Activated naive CD4-positive, alpha-beta T cell treated with anti-CD3 and anti-CD28 coated beads, Interleukin-2, amount 50 U/mL, for 72 hours (primary cell): ENCODE measurements around the gene KRT85. TPM values are rescaled to one million over a fixed set of nuclear protein-coding genes. Genes with fewer than 3 reads are reported as not detected.

Experiments
- ATAC-seq, 2 donors: fragments of 150-1000 bp; cut with Tn5 transposase; 2 replicates each; pipeline ENCODE4 v1.10.0; 2021; ENCODE audit warnings: mild to moderate bottlenecking in 2 of 2, moderate library complexity in 2 of 2
- DNase-seq, 2 donors: peaks; one replicate each; pipeline ENCODE4 v3.0.0; 2021 to 2022; ENCODE audit warnings: low spot score in 2 of 2
- H3K27ac Mint-ChIP-seq, 2 donors: one replicate each; pipeline ENCODE4 v1.8.0; 2022; ENCODE audit warnings: mild to moderate bottlenecking in 2 of 2, mixed read lengths in 2 of 2
- H3K36me3 Mint-ChIP-seq, 2 donors: one replicate each; pipeline ENCODE4 v1.8.0; 2022; ENCODE audit warnings: mixed read lengths in 2 of 2
- H3K9me3 Mint-ChIP-seq, 2 donors: one replicate each; pipeline ENCODE4 v1.8.0; 2022; ENCODE audit warnings: mixed read lengths in 2 of 2
- total RNA-seq, 2 donors: library from RNA; stranded (reverse); gene quantifications; one replicate each; pipeline ENCODE4 v1.2.3, GENCODE V29; 2022

Gene KRT85
- total RNA-seq, 2 donors from 2014 or later: not detected

DNA sequence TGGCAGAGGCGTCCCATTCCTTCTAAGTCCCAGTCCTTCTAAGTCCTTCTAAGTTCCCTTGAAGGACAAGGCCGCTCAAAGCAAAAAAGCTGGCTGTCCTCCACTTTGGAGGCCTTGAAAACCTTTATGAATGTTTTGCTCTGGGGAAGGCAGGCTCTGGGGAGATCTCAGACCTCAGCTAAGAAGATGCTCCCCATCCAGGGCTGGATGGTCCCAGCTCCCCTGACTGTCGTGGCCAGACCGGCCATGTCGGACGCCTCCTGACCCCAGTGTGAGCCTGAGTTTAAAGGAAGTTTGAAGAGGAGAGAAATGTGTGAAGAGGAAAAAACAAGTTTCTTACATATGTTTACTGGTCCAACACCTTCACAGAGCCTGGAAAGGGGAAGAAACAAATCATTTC, 12.3 kb upstream of the KRT85 start:
- ATAC-seq: no peak
- Mint-ChIP-seq H3K27ac (no peak overlapping the region), H3K36me3 (no peaks in the 10 kb centered on the region), H3K9me3 (no peaks in the 10 kb centered on the region)
- no peak for DNase-seq

GRCh38 chr12:52378091-52378490, 10.8 kb upstream of the KRT85 start:
- Mint-ChIP-seq H3K36me3 (no peaks in the 10 kb centered on the region), H3K9me3 (no peaks in the 10 kb centered on the region), H3K27ac (no peak overlapping the region)
- DNase-seq: no peak
- no peak for ATAC-seq

GRCh38 chr12:52377266-52377665, 10.0 kb upstream of the KRT85 start:
- H3K9me3 Mint-ChIP-seq: no peaks in the 10 kb centered on the region
- H3K27ac Mint-ChIP-seq: peak overlapping the region in 1 of 2 donors; percentile 92
- ATAC-seq (no peak), DNase-seq (no peak)
- H3K36me3 Mint-ChIP-seq: no peaks in the 10 kb centered on the region

GRCh38 chr12:52372216-52373154, 5.2 kb upstream of the KRT85 start:
- peak in 1 of 2 donors; percentile 54 for ATAC-seq
- H3K27ac Mint-ChIP-seq: no peak overlapping the region
- H3K9me3 Mint-ChIP-seq: no peaks in the 10 kb centered on the region
- DNase-seq: peak in 1 of 2 donors; percentile 56
- no peaks in the 10 kb centered on the region for H3K36me3 Mint-ChIP-seq

DNA sequence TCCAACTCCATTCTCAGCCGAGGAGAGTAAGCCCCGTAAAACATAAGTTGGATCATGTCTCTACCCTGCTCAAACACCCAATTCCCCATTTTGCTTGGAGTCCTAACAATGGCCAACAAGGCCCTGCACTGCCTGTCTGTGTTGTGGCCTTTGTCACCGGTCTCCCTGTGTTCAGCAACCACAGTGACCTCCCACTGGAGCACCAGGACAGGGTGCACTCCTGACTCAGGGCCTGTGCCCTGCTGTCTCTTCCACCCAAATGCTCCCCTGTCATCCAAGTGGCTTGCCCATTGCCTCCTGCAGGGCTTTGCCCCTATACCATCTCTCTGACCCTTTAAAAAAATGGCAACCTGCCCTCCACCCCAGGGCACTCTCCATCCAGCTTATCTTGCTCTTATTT, 4.4 kb upstream of the KRT85 start:
- H3K36me3 Mint-ChIP-seq: no peaks in the 10 kb centered on the region
- ATAC-seq: no peak
- no peak for DNase-seq
- no peaks in the 10 kb centered on the region for H3K9me3 Mint-ChIP-seq
- H3K27ac Mint-ChIP-seq: no peak overlapping the region

DNA sequence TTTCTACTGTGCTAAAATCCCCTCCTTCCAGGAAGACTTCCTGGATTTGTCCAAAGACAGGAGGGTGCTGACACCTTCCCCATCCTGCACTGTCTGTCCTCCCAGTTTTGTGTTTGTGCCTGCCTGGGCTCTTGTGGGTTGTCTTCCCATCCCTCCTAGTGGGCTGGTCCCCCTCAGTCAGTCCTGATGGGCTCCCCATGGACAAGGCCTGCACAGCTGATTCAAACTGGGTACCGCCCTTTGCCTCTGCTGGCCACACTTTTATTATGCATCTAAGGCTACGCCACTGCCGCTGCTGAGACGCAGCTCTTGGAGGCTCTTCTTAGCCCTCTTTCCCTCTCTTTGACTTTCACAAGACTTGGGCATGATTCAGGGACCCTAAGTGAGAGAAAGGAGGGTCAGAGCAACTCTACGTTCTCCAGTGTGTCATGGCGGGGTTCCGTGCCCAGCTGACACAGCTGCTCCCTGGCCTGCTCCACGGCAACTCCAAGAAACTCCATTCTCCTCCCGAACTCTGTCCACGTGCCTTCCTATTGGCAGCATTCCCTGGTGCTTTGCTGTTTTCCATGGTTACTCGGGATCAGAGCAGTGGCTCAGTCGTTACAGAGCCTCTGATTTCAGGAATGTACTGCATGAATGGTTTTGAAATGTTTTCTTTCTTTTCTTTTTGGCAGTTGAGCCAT, 3.8 kb upstream of the KRT85 start:
- ATAC-seq: no peak
- H3K36me3 Mint-ChIP-seq: no peaks in the 10 kb centered on the region

DNA sequence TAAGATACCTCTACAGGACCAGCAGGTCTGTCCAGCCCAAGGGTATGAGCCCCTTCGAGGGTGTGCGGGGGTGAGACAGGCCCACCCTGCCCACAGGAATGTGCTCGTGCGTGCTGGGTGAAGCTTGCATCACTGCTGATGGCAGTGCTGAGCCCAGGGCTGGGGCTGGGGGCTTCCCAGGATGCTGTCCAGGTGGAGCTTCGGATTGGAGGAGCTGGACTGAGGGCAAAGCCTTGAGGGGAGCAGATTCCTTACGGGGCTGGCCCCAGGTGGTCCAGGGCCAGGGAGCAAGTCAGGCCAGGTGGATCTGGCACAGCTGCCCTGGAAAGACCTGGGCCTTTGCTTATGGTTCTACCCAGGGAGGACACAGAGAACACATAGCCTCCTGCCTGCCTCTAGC, 2.5 kb upstream of the KRT85 start:
- H3K9me3 Mint-ChIP-seq: no peaks in the 10 kb centered on the region
- no peak overlapping the region for H3K27ac Mint-ChIP-seq
- no peak for DNase-seq
- ATAC-seq: no peak
- H3K36me3 Mint-ChIP-seq: no peaks in the 10 kb centered on the region

More for the DNA sequence above, 3.8 kb upstream of the KRT85 start:
- H3K9me3 Mint-ChIP-seq: no peaks in the 10 kb centered on the region
- no peak for DNase-seq
- H3K27ac Mint-ChIP-seq: peak overlapping the region in 1 of 2 donors; percentile 55

GRCh38 chr12:52369211-52369610, 1.9 kb upstream of the KRT85 start:
- Mint-ChIP-seq H3K27ac (no peak overlapping the region), H3K36me3 (no peaks in the 10 kb centered on the region), H3K9me3 (no peaks in the 10 kb centered on the region)
- DNase-seq (no peak), ATAC-seq (no peak)

DNA sequence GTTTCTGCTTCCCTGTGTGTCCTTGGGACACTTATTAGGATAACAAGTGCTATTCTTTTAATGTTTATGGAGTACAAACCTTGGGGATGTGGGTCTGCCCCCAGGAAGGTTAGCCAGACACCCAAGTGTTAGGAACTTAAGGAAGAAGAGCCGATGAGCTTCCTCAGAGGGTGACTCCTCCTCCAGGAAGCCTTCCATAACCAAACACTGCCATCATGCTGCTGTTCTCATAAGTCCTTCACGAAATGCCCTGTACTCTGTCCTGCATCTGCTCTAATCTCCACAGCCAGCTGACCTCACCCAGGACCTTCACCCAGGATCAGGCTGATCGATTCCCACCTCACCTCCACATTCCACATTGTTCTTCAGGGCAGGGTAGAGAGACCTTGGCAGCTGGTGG, 1.2 kb upstream of the KRT85 start:
- H3K36me3 Mint-ChIP-seq: no peaks in the 10 kb centered on the region
- DNase-seq: no peak
- no peaks in the 10 kb centered on the region for H3K9me3 Mint-ChIP-seq
- no peak overlapping the region for H3K27ac Mint-ChIP-seq
- ATAC-seq: no peak

DNA sequence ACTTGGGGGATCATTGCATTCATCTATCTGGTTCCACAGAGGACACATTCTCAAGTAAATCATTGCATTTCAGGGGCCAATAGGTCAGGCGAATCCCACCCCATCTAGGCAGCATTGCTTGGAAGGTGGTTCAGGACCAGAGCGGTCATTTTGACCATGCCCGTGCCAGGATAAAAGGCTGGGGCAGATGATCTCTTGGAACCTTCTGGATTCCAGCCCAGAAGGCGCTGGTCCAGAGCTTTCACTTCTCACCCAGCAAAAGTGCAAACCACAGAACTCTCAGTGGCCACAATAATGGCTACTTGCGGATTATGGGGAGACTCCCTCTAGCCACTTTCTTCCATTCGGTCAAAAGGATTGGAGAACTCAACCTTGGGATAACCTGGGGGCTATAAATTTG, 595 bp upstream of the KRT85 start:
- ATAC-seq (no peak), DNase-seq (no peak)
- H3K9me3 Mint-ChIP-seq: no peaks in the 10 kb centered on the region
- H3K27ac Mint-ChIP-seq: no peak overlapping the region
- H3K36me3 Mint-ChIP-seq: no peaks in the 10 kb centered on the region

GRCh38 chr12:52364901-52365489, 2.3 kb downstream of the KRT85 start:
- Mint-ChIP-seq H3K9me3 (no peaks in the 10 kb centered on the region), H3K27ac (no peak overlapping the region), H3K36me3 (no peaks in the 10 kb centered on the region)
- no peak for ATAC-seq
- no peak for DNase-seq

- ATAC-seq (no peak), DNase-seq (no peak)
- no peaks in the 10 kb centered on the region for H3K36me3 Mint-ChIP-seq
- H3K27ac Mint-ChIP-seq: no peak overlapping the region
- no peaks in the 10 kb centered on the region for H3K9me3 Mint-ChIP-seq
These were observed 3.2 kb downstream of the KRT85 start for GRCh38 chr12:52364061-52364460.

DNA sequence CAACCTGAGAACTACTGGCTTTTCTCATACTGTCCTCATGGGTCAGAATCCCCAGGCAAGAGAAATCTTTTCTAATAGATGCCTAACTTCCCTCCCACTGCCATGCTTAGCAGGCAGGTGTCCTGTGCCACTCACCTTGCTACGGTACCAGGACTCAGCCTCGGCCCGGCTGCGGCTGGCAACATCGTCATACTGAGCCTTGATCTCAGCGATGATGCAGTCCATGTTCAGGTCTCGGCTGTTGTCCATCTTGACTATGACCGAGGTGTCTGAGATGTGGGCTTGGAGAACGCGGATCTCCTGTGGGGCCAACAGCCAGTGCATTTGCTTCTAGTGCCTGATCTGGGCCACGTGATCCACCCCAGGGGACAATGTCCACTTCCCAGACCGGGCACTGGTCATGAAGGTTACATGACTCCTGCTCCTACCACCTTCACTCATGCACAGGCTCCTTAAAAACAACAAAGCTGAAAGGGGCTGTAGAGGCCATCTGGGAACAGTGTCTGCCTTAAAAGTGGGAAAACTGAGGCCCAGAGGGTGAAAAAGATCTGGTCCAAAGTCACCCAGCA, 4.1 kb downstream of the KRT85 start:
- H3K36me3 Mint-ChIP-seq: no peaks in the 10 kb centered on the region
- no peak for DNase-seq
- no peak overlapping the region for H3K27ac Mint-ChIP-seq
- no peak for ATAC-seq
- no peaks in the 10 kb centered on the region for H3K9me3 Mint-ChIP-seq

DNA sequence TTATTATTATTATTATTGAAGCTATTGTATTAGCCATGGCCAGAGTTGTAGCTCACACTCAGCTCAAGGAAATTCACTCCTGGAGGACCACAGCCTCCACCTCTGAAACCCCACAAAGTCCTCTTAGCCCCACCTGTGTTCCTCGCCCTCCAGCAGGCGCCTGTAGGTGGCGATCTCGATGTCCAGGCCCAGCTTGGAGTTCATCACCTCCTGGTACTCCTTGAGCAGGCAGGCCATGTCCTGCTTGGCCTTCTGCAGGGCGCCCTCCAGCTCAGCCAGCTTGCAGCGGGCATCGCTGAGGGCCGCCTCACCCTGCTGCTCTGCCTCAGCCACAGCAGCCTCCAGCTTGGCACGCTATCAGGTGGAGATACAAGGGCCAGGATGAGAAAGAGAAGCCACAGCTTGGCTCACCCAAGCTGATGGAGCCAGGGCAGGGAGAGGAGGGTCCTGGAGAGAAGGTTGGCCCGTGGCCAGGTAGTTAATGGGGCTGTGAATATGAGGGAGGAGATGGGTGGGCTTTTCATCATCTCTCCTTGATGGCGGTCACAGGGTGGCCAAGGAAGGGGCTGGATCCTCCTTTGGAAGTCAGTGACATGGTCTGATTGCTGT, 5.1 kb downstream of the KRT85 start:
- DNase-seq (no peak), ATAC-seq (no peak)
- no peaks in the 10 kb centered on the region for H3K9me3 Mint-ChIP-seq
- no peaks in the 10 kb centered on the region for H3K36me3 Mint-ChIP-seq
- H3K27ac Mint-ChIP-seq: no peak overlapping the region

- ATAC-seq (no peak), DNase-seq (peak in 1 of 2 donors; percentile 26)
- Mint-ChIP-seq H3K27ac (no peak overlapping the region), H3K36me3 (no peaks in the 10 kb centered on the region), H3K9me3 (no peaks in the 10 kb centered on the region)
These were observed 5.7 kb downstream of the KRT85 start for GRCh38 chr12:52361553-52361952.

- peak in 1 of 2 donors; percentile 41 for DNase-seq
- H3K36me3 Mint-ChIP-seq: no peaks in the 10 kb centered on the region
- no peaks in the 10 kb centered on the region for H3K9me3 Mint-ChIP-seq
- H3K27ac Mint-ChIP-seq: no peak overlapping the region
- ATAC-seq: no peak
These were observed 6.5 kb downstream of the KRT85 start for GRCh38 chr12:52360663-52361271.
